ENCODE results near the gene FAM47B. TPM values are rescaled to one million over a fixed set of nuclear protein-coding genes. Genes with fewer than 3 reads are reported as not detected.

FAM47B gene
- 1 to 10 TPM in 1 of 2 donors, not detected in 1; 1.2 TPM for total RNA-seq

DNA sequence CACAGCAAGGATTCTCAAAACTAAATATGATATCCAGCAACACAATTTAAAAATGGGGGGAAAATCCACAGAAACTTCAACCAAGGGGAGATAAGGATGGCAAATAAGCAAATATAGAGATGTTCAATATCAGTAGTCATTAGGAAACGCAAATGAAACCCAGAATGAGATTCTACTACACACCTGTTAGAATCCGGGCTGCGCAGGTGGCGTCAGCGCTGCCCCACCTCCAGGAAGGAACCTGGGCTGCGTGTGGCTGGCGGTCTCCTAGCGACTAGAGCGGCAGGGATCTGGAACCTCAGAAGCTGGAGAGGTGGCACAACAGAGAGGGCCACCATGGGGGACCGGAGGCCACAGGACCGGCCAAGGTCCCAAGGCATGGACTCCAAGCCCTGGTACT is at the start of gene FAM47B:
Gene FAM47B (plus strand): TSS at position 301 of the 400 bp plus-strand sequence. CDS start 36 bp downstream, at position 337.
- intact Hi-C loops (cut with DNase I), result no loop called here

DNA sequence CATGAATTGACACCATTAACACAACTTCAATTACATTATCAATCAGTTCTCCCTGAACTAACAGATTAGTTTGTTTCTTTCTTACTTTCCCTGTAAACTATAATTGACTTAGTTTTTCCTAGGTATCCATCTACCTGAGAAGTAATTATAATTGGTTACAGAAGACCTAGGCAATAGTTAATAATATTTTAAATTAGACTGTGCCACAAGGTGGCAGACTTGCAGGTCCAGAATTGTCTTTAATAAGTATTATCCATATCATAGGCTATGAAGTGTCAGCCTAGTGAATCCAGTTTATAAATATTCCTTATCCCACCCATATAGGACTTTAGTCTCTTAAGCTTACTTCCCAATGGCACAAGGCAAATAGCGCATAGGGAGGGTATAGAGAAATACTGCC is 48.9 kb upstream of the FAM47B start:
- Histone ChIP-seq H3K4me3 (no peak overlapping the region), H3K27me3 (replicated peaks; ENCODE audit: insufficient read depth) (no peaks in the 10 kb centered on the region), H3K36me3 (no peaks in the 10 kb centered on the region), H3K9me3 (no peaks in the 10 kb centered on the region), H3K27ac (no peak overlapping the region), H3K4me1 (replicated peaks) (no peaks in the 10 kb centered on the region)
- 95% methylated on average over 1 of the region's 1 CpG for WGBS
- TF ChIP-seq, protein P1, sequence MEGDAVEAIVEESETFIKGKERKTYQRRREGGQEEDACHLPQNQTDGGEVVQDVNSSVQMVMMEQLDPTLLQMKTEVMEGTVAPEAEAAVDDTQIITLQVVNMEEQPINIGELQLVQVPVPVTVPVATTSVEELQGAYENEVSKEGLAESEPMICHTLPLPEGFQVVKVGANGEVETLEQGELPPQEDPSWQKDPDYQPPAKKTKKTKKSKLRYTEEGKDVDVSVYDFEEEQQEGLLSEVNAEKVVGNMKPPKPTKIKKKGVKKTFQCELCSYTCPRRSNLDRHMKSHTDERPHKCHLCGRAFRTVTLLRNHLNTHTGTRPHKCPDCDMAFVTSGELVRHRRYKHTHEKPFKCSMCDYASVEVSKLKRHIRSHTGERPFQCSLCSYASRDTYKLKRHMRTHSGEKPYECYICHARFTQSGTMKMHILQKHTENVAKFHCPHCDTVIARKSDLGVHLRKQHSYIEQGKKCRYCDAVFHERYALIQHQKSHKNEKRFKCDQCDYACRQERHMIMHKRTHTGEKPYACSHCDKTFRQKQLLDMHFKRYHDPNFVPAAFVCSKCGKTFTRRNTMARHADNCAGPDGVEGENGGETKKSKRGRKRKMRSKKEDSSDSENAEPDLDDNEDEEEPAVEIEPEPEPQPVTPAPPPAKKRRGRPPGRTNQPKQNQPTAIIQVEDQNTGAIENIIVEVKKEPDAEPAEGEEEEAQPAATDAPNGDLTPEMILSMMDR (IDR thresholded peaks at IDR 0.05), result peak in 2 of 4 experiments; percentile 22 to 26
- TF ChIP-seq POLR2AphosphoS5 (IDR thresholded peaks at IDR 0.05), result no peak
- TF ChIP-seq POLR2A (IDR thresholded peaks at IDR 0.05), result no peak
- no peak for DNase-seq (ENCODE audit: low spot score)
- intact Hi-C loops (cut with DNase I), result no loop called here

More for the DNA sequence above, at the start of gene FAM47B:
- Histone ChIP-seq H3K27me3 (replicated peaks; ENCODE audit: insufficient read depth) (no peaks in the 10 kb centered on the region), H3K27ac (no peak within 1 kb of the TSS), H3K9me3 (no peaks in the 10 kb centered on the region), H3K4me1 (replicated peaks) (no peaks in the 10 kb centered on the region), H3K36me3 (no peaks in the 10 kb centered on the region), H3K4me3 (no peak within 1 kb of the TSS)
- no peak for DNase-seq (ENCODE audit: low spot score)
- TF ChIP-seq POLR2A (IDR thresholded peaks at IDR 0.05), result no peak
- TF ChIP-seq, protein P1 (IDR thresholded peaks at IDR 0.05), result no peak
- TF ChIP-seq POLR2AphosphoS5 (IDR thresholded peaks at IDR 0.05), result no peak
- WGBS, result 86% methylated on average over 6 of the region's 11 CpGs

DNA sequence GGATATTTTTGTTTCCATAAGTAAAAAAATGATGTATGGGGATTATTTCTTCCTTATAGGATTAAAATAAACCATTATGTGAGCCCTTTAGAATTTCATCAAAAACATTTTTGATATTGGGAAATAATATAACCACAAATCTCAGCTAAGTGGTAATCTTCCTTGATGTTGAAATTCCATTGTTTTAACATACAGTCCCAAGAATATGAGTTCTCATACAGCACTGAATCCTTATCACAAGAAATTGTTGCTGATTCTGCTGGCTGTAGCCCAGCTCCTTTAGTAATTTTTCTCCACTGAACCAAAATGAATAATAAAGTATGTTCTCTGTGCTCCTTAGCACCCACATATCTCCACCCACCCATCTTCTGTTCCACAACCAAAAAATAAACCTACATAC is 41.9 kb upstream of the FAM47B start:
- no peak for DNase-seq (ENCODE audit: low spot score)
- TF ChIP-seq POLR2A (IDR thresholded peaks at IDR 0.05), result no peak
- TF ChIP-seq, protein P1 (IDR thresholded peaks at IDR 0.05), result no peak
- no peak for TF ChIP-seq POLR2AphosphoS5 (IDR thresholded peaks at IDR 0.05)
- intact Hi-C loops (cut with DNase I), result no loop called here

DNA sequence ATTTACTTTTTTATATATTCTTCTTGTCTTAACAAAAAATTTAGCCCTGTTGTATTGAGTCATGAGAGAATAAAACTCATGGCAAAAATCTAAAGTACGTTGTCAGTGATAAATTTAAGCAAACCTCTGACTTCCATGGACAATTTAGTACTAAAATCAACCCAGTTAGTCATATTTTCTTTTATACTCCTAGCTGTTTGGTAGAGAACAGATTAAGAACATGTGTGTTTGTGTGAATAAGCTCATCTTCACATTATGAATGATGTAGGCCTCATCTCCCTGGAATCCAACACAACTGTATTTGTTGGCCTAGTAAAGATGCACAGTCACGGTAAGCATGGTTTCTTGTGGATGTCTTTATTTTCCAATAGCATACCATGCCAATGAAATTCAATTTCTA is 40.8 kb upstream of the FAM47B start:
- 80% methylated on average over 2 of the region's 2 CpGs for whole genome bisulfite sequencing
- H3K27ac ChIP-seq, result no peak overlapping the region

More for the DNA sequence above, 41.9 kb upstream of the FAM47B start:
- Histone ChIP-seq H3K27ac (no peak overlapping the region), H3K4me1 (replicated peaks) (no peaks in the 10 kb centered on the region), H3K9me3 (no peaks in the 10 kb centered on the region), H3K36me3 (no peaks in the 10 kb centered on the region), H3K4me3 (no peak overlapping the region), H3K27me3 (replicated peaks; ENCODE audit: insufficient read depth) (no peaks in the 10 kb centered on the region)

GRCh38 chrX:34903316-34903715 is 39.3 kb upstream of the FAM47B start:
- no peak for DNase-seq (ENCODE audit: low spot score)
- no peak overlapping the region for H3K4me3 ChIP-seq
- 54% methylated on average over 2 of the region's 2 CpGs for WGBS
- H3K4me1 ChIP-seq (replicated peaks), result no peaks in the 10 kb centered on the region
- no peak overlapping the region for H3K27ac ChIP-seq
- intact Hi-C loops (cut with DNase I), result no loop called here
- no peaks in the 10 kb centered on the region for H3K9me3 ChIP-seq
- H3K27me3 ChIP-seq (replicated peaks; ENCODE audit: insufficient read depth), result no peaks in the 10 kb centered on the region
- no peaks in the 10 kb centered on the region for H3K36me3 ChIP-seq
- TF ChIP-seq POLR2AphosphoS5 (IDR thresholded peaks at IDR 0.05), result no peak
- TF ChIP-seq, protein P1 (IDR thresholded peaks at IDR 0.05), result no peak
- no peak for TF ChIP-seq POLR2A (IDR thresholded peaks at IDR 0.05)

More for the DNA sequence above, 40.8 kb upstream of the FAM47B start:
- no peaks in the 10 kb centered on the region for H3K4me1 ChIP-seq (replicated peaks)
- no peak for TF ChIP-seq POLR2AphosphoS5 (IDR thresholded peaks at IDR 0.05)
- TF ChIP-seq POLR2A (IDR thresholded peaks at IDR 0.05), result no peak
- TF ChIP-seq, protein P1 (IDR thresholded peaks at IDR 0.05), result no peak
- DNase-seq (ENCODE audit: low spot score), result no peak
- no peaks in the 10 kb centered on the region for H3K36me3 ChIP-seq
- intact Hi-C loops (cut with DNase I), result no loop called here
- no peaks in the 10 kb centered on the region for H3K27me3 ChIP-seq (replicated peaks; ENCODE audit: insufficient read depth)
- H3K9me3 ChIP-seq, result no peaks in the 10 kb centered on the region
- no peak overlapping the region for H3K4me3 ChIP-seq

Measured in prostate gland (tissue), 2 donors.